ENCODE results near the gene E2F4. TPM values are rescaled to one million over a fixed set of nuclear protein-coding genes. Genes with fewer than 3 reads are reported as not detected.

E2F4 gene
- total and polyA plus RNA-seq, 2 of the 13 experiments (the other 11 are each of a cell fraction or from before 2014, with no cell fraction given), result 84.8 to 91.2 TPM

DNA sequence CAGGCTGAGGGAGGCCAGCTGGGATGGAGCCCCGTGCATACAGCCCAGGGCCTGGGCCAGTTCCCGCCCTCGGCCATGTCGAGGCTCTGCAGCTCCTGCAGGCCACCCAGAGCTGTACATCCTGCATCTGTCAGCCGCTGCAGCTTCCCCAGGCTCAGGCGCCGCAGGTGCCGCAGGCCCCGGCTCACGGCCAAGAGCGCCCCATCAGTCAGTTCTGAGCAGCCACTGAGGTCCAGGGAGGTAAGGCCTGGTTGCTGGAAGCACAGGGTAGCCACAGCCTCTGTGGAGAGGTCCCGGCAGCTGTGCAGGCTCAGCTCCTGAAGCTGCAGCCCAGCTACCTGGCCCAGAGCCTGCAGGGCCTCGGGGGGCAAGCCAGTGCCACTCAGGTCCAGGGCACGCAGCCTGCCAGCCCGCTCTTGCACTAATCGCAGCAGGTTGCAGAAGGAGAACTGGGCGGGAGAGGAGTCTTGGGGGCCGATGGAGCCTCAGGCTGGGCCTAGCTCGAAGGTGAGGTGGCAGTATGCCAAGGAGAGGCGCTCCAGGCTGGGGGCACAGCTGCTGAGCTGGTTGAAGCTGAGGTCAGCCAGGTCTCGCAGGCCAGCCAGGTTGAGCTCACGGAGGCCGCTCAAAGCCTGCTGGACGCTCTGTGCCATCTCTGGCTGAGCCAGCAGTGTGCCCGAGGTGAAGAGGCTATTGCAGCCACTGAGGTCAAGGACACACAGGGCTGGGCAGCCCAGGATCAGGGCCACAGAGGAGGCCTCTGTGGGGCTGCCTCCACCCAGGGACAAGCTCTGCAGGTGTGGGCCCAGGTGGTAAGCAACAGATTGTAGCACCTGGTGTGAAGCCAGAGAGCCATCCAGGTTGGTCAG, 18.3 kb downstream of the E2F4 start (continued):
- TF ChIP-seq ZNF570 (CRISPR knock-in tag; IDR thresholded peaks at IDR 0.05; ENCODE audit: borderline replicate concordance) (no peak), SMAD9 (CRISPR knock-in tag; IDR thresholded peaks at IDR 0.05) (no peak), MTF1 (CRISPR knock-in tag; IDR thresholded peaks at IDR 0.05) (no peak), NRL (CRISPR knock-in tag; IDR thresholded peaks at IDR 0.05; ENCODE audit: borderline replicate concordance) (no peak), NFIC (IDR thresholded peaks at IDR 0.05; ENCODE audit: low read length) (no peak), ZSCAN20 (CRISPR knock-in tag; IDR thresholded peaks at IDR 0.05; ENCODE audit: borderline replicate concordance) (no peak), PHF8 (CRISPR knock-in tag; IDR thresholded peaks at IDR 0.05) (no peak), HDAC1 (CRISPR knock-in tag; IDR thresholded peaks at IDR 0.05) (no peak), CHD4 (IDR thresholded peaks at IDR 0.05; ENCODE audit: borderline replicate concordance, low read length) (no peak), RNF2 (conservative IDR thresholded peaks at IDR 0.05; ENCODE audit: low read depth) (no peak), KDM3A (CRISPR knock-in tag; IDR thresholded peaks at IDR 0.05; ENCODE audit: low read depth) (no peak), GTF2F1 (IDR thresholded peaks at IDR 0.05; ENCODE audit: low read length) (no peak)
- TF ChIP-seq, protein P1, sequence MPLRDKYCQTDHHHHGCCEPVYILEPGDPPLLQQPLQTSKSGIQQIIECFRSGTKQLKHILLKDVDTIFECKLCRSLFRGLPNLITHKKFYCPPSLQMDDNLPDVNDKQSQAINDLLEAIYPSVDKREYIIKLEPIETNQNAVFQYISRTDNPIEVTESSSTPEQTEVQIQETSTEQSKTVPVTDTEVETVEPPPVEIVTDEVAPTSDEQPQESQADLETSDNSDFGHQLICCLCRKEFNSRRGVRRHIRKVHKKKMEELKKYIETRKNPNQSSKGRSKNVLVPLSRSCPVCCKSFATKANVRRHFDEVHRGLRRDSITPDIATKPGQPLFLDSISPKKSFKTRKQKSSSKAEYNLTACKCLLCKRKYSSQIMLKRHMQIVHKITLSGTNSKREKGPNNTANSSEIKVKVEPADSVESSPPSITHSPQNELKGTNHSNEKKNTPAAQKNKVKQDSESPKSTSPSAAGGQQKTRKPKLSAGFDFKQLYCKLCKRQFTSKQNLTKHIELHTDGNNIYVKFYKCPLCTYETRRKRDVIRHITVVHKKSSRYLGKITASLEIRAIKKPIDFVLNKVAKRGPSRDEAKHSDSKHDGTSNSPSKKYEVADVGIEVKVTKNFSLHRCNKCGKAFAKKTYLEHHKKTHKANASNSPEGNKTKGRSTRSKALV (CRISPR knock-in tag; IDR thresholded peaks at IDR 0.05), result no peak
- TF ChIP-seq, protein P2, sequence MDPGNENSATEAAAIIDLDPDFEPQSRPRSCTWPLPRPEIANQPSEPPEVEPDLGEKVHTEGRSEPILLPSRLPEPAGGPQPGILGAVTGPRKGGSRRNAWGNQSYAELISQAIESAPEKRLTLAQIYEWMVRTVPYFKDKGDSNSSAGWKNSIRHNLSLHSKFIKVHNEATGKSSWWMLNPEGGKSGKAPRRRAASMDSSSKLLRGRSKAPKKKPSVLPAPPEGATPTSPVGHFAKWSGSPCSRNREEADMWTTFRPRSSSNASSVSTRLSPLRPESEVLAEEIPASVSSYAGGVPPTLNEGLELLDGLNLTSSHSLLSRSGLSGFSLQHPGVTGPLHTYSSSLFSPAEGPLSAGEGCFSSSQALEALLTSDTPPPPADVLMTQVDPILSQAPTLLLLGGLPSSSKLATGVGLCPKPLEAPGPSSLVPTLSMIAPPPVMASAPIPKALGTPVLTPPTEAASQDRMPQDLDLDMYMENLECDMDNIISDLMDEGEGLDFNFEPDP (CRISPR knock-in tag; conservative IDR thresholded peaks at IDR 0.05), result 0 out of 2 replicates have a peak, but pooled peaks have one; percentile 94
- TF ChIP-seq, protein P3, sequence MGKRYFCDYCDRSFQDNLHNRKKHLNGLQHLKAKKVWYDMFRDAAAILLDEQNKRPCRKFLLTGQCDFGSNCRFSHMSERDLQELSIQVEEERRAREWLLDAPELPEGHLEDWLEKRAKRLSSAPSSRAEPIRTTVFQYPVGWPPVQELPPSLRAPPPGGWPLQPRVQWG (CRISPR knock-in tag; IDR thresholded peaks at IDR 0.05; ENCODE audit: borderline replicate concordance, low read depth), result no peak
